HepG2 (cell line): ENCODE data around the gene EPHA10. TPM values are rescaled to one million over a fixed set of nuclear protein-coding genes. Genes with fewer than 3 reads are reported as not detected.

Source experiments
- ATAD3A ChIP-seq: sonication (generic); formaldehyde crosslinking; IDR thresholded peaks from 2 replicates; pipeline ENCODE4 v1.4.0; 2020; ENCODE audit warnings: missing genetic modification reagents
- BCL6 ChIP-seq: IDR thresholded peaks from 2 replicates; pipeline ENCODE4 v1.6.1; 2016; ENCODE audit warnings: missing genetic modification reagents, missing compliant biosample characterization
- CBFB ChIP-seq: sonication (generic); formaldehyde crosslinking; IDR thresholded peaks from 2 replicates; pipeline ENCODE4 v1.4.0; 2020; ENCODE audit warnings: missing genetic modification reagents
- CBX1 ChIP-seq: IDR thresholded peaks from one replicate; pipeline ENCODE4 v1.6.1; 2016; ENCODE audit warnings: antibody characterized with exemption, low read depth
- FOXK2 ChIP-seq: fragments of 450-650 bp; IDR thresholded peaks from 2 replicates; pipeline ENCODE4 v1.6.1; 2016
- GRHL1 ChIP-seq: sonication (generic); formaldehyde crosslinking; conservative IDR thresholded peaks from 2 replicates; pipeline ENCODE4 v1.8.0; 2022; ENCODE audit warnings: missing genetic modification reagents
- HNF1B ChIP-seq: sonication (generic); formaldehyde crosslinking; IDR thresholded peaks from 2 replicates; pipeline ENCODE4 v1.5.1; 2020; ENCODE audit warnings: mild to moderate bottlenecking, moderate library complexity, missing genetic modification reagents
- HOXD1 ChIP-seq: sonication (generic); formaldehyde crosslinking; IDR thresholded peaks from 2 replicates; pipeline ENCODE4 v1.5.0; 2020; ENCODE audit warnings: missing genetic modification reagents
- NFYC ChIP-seq: IDR thresholded peaks from 2 replicates; pipeline ENCODE4 v1.6.1; 2016; ENCODE audit warnings: missing genetic modification reagents, missing compliant biosample characterization
- POLR2AphosphoS2 ChIP-seq: IDR thresholded peaks from 2 replicates; pipeline ENCODE4 v1.6.1; 2011; ENCODE audit warnings: low read depth, low read length, improper control_type of control experiment
- SIN3A ChIP-seq: IDR thresholded peaks from 2 replicates; pipeline ENCODE4 v1.6.1; 2011; ENCODE audit warnings: low read depth, mild to moderate bottlenecking, control low read depth, low read length, borderline replicate concordance
- ZC3H4 ChIP-seq: sonication (generic); formaldehyde crosslinking; IDR thresholded peaks from 2 replicates; pipeline ENCODE4 v1.4.0; 2020; ENCODE audit warnings: missing genetic modification reagents, borderline replicate concordance
- ZNF18 ChIP-seq: sonication (generic); formaldehyde crosslinking; IDR thresholded peaks from 2 replicates; pipeline ENCODE4 v1.8.0; 2022; ENCODE audit warnings: mild to moderate bottlenecking, missing genetic modification reagents; ENCODE audit not compliant: insufficient replicate concordance
- ZNF207 ChIP-seq: fragments of 450-650 bp; IDR thresholded peaks from 2 replicates; pipeline ENCODE4 v1.6.1; 2016; ENCODE audit warnings: antibody characterized with exemption, borderline replicate concordance
- ZNF326 ChIP-seq: sonication (generic); formaldehyde crosslinking; IDR thresholded peaks from 2 replicates; pipeline ENCODE4 v1.4.0; 2020; ENCODE audit warnings: missing genetic modification reagents, borderline replicate concordance
- ZNF460 ChIP-seq: sonication (generic); formaldehyde crosslinking; IDR thresholded peaks from 2 replicates; pipeline ENCODE4 v1.5.1; 2020; ENCODE audit warnings: missing genetic modification reagents, mild to moderate bottlenecking, borderline replicate concordance
- ZNF546 ChIP-seq: sonication (generic); formaldehyde crosslinking; conservative IDR thresholded peaks from 2 replicates; pipeline ENCODE4 v1.8.1; 2023; ENCODE audit warnings: mild to moderate bottlenecking, missing genetic modification reagents
- ZNF670 ChIP-seq: sonication (generic); formaldehyde crosslinking; IDR thresholded peaks from 2 replicates; pipeline ENCODE4 v1.8.0; 2022; ENCODE audit warnings: mild to moderate bottlenecking, missing genetic modification reagents, borderline replicate concordance
- polyA plus RNA-seq, 8 experiments: library from polyadenylated mRNA; depleted of rRNA in 3 of 8; stranded (reverse) in 7 of 8; unstranded in 1 of 8; fragments of >200 nt; fragmentation: Illumina TruSeq in 4 of 8; extraction: Trizol in 4 of 8; gene quantifications; 2 replicates each; pipeline versions ENCODE4 v1.2.1 to v1.2.3, GENCODE V29; 2011 to 2016; ENCODE audit warnings: low read depth in 4 of 8, missing spikeins in 1 of 8, mixed read lengths in 1 of 8; ENCODE audit not compliant: insufficient read depth in 1 of 8
- total RNA-seq, 5 experiments: library from RNA; depleted of rRNA; stranded (reverse); fragments of >200 nt; fragmentation: Illumina TruSeq; extraction: Trizol; gene quantifications; 2 replicates each; pipeline ENCODE4 v1.2.3, GENCODE V29; 2016; ENCODE audit warnings: low read depth in 1 of 5
- TF ChIP-seq, protein P1 (sequence below): sonication (generic); formaldehyde crosslinking; IDR thresholded peaks from 2 replicates; pipeline ENCODE4 v1.9.0; 2021; ENCODE audit warnings: mild to moderate bottlenecking, missing genetic modification reagents

EPHA10 gene
- total and polyA plus RNA-seq, 2 of the 13 experiments (the other 11 are each of a cell fraction or from before 2014, with no cell fraction given), result 0.11 to 0.58 TPM

DNA sequence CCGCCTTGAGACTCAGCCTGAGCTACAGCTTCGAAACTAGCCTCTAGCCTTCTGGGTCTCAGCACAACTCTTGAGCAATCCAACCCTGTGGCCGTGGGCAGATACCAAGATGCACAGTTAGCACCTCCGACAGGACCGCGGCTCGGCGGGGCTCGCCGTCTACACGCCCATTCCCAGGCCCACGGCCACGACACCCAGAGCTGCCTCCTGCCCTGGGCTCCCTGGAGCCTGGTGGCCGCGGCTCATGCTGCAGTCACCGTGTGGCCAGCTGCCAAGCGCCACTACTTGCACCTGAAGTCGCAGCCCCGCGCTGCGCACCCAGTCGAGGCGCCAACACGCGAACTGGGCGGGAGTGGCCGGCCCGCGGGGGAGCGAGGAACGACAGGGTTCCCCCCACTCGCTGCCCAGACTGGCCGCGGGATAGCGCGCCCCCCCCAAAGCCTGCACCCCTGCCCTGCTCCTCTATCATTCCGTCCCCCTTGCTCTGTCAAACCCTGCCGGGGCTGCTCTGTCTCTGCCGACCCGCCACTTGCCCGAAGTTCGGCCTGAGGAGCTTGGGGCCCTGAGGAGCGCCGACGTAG lies 73.3 kb downstream of the EPHA10 start (continued):
- TF ChIP-seq ZNF207 (no peak), ZNF670 (no peak), ZNF460 (CRISPR knock-in tag) (no peak), ZNF326 (CRISPR knock-in tag) (no peak), NFYC (CRISPR knock-in tag) (no peak), BCL6 (no peak), CBFB (CRISPR knock-in tag) (no peak), ZC3H4 (CRISPR knock-in tag) (no peak), FOXK2 (no peak), ZNF546 (no peak), SIN3A (no peak), HNF1B (CRISPR knock-in tag) (peak; percentile 37; the same call in 1 of the 2 replicates), GRHL1 (CRISPR knock-in tag) (no peak), CBX1 (no peak), POLR2AphosphoS2 (no peak), ATAD3A (CRISPR knock-in tag) (no peak), ZNF18 (CRISPR knock-in tag) (peak; percentile 63), HOXD1 (no peak)
- TF ChIP-seq, protein P1, sequence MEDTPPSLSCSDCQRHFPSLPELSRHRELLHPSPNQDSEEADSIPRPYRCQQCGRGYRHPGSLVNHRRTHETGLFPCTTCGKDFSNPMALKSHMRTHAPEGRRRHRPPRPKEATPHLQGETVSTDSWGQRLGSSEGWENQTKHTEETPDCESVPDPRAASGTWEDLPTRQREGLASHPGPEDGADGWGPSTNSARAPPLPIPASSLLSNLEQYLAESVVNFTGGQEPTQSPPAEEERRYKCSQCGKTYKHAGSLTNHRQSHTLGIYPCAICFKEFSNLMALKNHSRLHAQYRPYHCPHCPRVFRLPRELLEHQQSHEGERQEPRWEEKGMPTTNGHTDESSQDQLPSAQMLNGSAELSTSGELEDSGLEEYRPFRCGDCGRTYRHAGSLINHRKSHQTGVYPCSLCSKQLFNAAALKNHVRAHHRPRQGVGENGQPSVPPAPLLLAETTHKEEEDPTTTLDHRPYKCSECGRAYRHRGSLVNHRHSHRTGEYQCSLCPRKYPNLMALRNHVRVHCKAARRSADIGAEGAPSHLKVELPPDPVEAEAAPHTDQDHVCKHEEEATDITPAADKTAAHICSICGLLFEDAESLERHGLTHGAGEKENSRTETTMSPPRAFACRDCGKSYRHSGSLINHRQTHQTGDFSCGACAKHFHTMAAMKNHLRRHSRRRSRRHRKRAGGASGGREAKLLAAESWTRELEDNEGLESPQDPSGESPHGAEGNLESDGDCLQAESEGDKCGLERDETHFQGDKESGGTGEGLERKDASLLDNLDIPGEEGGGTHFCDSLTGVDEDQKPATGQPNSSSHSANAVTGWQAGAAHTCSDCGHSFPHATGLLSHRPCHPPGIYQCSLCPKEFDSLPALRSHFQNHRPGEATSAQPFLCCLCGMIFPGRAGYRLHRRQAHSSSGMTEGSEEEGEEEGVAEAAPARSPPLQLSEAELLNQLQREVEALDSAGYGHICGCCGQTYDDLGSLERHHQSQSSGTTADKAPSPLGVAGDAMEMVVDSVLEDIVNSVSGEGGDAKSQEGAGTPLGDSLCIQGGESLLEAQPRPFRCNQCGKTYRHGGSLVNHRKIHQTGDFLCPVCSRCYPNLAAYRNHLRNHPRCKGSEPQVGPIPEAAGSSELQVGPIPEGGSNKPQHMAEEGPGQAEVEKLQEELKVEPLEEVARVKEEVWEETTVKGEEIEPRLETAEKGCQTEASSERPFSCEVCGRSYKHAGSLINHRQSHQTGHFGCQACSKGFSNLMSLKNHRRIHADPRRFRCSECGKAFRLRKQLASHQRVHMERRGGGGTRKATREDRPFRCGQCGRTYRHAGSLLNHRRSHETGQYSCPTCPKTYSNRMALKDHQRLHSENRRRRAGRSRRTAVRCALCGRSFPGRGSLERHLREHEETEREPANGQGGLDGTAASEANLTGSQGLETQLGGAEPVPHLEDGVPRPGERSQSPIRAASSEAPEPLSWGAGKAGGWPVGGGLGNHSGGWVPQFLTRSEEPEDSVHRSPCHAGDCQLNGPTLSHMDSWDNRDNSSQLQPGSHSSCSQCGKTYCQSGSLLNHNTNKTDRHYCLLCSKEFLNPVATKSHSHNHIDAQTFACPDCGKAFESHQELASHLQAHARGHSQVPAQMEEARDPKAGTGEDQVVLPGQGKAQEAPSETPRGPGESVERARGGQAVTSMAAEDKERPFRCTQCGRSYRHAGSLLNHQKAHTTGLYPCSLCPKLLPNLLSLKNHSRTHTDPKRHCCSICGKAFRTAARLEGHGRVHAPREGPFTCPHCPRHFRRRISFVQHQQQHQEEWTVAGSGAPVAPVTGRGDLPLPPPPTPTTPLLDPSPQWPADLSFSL (CRISPR knock-in tag), result no peak
